ENCODE data around the gene SEMA4D. TPM values are rescaled to one million over a fixed set of nuclear protein-coding genes. Genes with fewer than 3 reads are reported as not detected.

SEMA4D gene
- total and polyA plus RNA-seq, 2 donors from 2014 or later = 18.9 to 147 TPM

DNA sequence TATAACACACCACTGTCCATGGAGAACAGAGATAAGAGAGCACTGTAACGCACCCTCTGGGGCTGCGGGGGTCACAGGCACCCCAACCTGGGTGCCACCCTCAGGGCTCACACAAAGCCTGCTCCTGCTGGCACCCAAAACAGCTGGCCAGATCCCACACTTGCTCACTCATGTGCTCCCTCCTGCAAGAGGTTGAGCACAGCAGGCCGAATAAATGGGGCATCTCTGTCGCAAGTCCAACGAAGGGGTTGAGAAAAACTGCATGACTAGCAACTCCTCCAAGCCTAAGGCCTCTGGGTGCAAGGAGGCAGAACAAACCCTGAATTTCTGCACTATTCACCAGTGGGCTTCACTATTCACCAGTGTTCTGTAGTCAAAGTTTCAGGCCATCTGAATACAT lies 99.3 kb downstream of the SEMA4D start:
- intact Hi-C loops (cut with DNase I) = no loop called here
- Histone ChIP-seq H3K9me3 (ENCODE audit: control insufficient read depth in 2 of 3, insufficient read depth in 1 of 3, low read length in 3 of 3) (no peaks in the 10 kb centered on the region), H3K27ac (ENCODE audit: low read depth in 2 of 2, low read length in 2 of 2) (no peak overlapping the region), H3K27me3 (ENCODE audit: control insufficient read depth, insufficient read depth, low read length) (no peaks in the 10 kb centered on the region), H3K4me3 (ENCODE audit: low read length in 3 of 3) (no peak overlapping the region), H3K4me1 (ENCODE audit: control insufficient read depth in 2 of 3, insufficient read depth in 2 of 3, low read depth in 1 of 3, low read length in 3 of 3) (peaks cover 0 to 3% (median 0%) of the 10 kb centered on the region in 3 donors), H3K9ac (ENCODE audit: low read length in 3 of 3) (no peak overlapping the region), H3K36me3 (ENCODE audit: control insufficient read depth in 2 of 3, insufficient read depth in 3 of 3, low read length in 3 of 3) (peaks cover 0 to 34% (median 33%) of the 10 kb centered on the region in 3 donors)
- FAIRE-seq = no peak
- no peak for DNase-seq
- TF ChIP-seq, protein P1, sequence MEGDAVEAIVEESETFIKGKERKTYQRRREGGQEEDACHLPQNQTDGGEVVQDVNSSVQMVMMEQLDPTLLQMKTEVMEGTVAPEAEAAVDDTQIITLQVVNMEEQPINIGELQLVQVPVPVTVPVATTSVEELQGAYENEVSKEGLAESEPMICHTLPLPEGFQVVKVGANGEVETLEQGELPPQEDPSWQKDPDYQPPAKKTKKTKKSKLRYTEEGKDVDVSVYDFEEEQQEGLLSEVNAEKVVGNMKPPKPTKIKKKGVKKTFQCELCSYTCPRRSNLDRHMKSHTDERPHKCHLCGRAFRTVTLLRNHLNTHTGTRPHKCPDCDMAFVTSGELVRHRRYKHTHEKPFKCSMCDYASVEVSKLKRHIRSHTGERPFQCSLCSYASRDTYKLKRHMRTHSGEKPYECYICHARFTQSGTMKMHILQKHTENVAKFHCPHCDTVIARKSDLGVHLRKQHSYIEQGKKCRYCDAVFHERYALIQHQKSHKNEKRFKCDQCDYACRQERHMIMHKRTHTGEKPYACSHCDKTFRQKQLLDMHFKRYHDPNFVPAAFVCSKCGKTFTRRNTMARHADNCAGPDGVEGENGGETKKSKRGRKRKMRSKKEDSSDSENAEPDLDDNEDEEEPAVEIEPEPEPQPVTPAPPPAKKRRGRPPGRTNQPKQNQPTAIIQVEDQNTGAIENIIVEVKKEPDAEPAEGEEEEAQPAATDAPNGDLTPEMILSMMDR (IDR thresholded peaks at IDR 0.05; ENCODE audit: borderline replicate concordance, extremely low read depth, insufficient read depth) = no peak

- Histone ChIP-seq H3K4me3 (ENCODE audit: low read length in 3 of 3) (no peak overlapping the region), H3K9me3 (ENCODE audit: control insufficient read depth in 2 of 3, insufficient read depth in 1 of 3, low read length in 3 of 3) (no peaks in the 10 kb centered on the region), H3K27ac (ENCODE audit: low read depth in 2 of 2, low read length in 2 of 2) (no peak overlapping the region), H3K4me1 (ENCODE audit: control insufficient read depth in 2 of 3, insufficient read depth in 2 of 3, low read depth in 1 of 3, low read length in 3 of 3) (peaks cover 0 to 3% (median 3%) of the 10 kb centered on the region in 3 donors), H3K27me3 (ENCODE audit: control insufficient read depth, insufficient read depth, low read length) (no peaks in the 10 kb centered on the region), H3K9ac (ENCODE audit: low read length in 3 of 3) (no peak overlapping the region), H3K36me3 (ENCODE audit: control insufficient read depth in 2 of 3, insufficient read depth in 3 of 3, low read length in 3 of 3) (peaks cover 2 to 41% (median 33%) of the 10 kb centered on the region in 3 donors)
- intact Hi-C loops (cut with DNase I) = no loop called here
- DNase-seq = no peak
- TF ChIP-seq, protein P1 (IDR thresholded peaks at IDR 0.05; ENCODE audit: borderline replicate concordance, extremely low read depth, insufficient read depth) = no peak
- no peak for FAIRE-seq
Observed at GRCh38 chr9:89397471-89397870, 100.4 kb downstream of the SEMA4D start.

- no peak for DNase-seq
- Histone ChIP-seq H3K9ac (ENCODE audit: low read length in 3 of 3) (no peak overlapping the region), H3K27me3 (ENCODE audit: control insufficient read depth, insufficient read depth, low read length) (no peaks in the 10 kb centered on the region), H3K4me3 (ENCODE audit: low read length in 3 of 3) (no peak overlapping the region), H3K27ac (ENCODE audit: low read depth in 2 of 2, low read length in 2 of 2) (peak overlapping the region in 1 of 2 donors; percentile 13), H3K9me3 (ENCODE audit: control insufficient read depth in 2 of 3, insufficient read depth in 1 of 3, low read length in 3 of 3) (no peaks in the 10 kb centered on the region), H3K4me1 (ENCODE audit: control insufficient read depth in 2 of 3, insufficient read depth in 2 of 3, low read depth in 1 of 3, low read length in 3 of 3) (peaks cover 0 to 9% (median 8%) of the 10 kb centered on the region in 3 donors), H3K36me3 (ENCODE audit: control insufficient read depth in 2 of 3, insufficient read depth in 3 of 3, low read length in 3 of 3) (peaks cover 2 to 36% (median 26%) of the 10 kb centered on the region in 3 donors)
- TF ChIP-seq, protein P1 (IDR thresholded peaks at IDR 0.05; ENCODE audit: borderline replicate concordance, extremely low read depth, insufficient read depth) = no peak
- no peak for FAIRE-seq
- intact Hi-C loops (cut with DNase I) = no loop called here
Observed at GRCh38 chr9:89395931-89396710, 101.8 kb downstream of the SEMA4D start.

Measured in kidney (tissue), 14 donors.